ENCODE results near the gene DAAM2.

The DAAM2 gene

DNA sequence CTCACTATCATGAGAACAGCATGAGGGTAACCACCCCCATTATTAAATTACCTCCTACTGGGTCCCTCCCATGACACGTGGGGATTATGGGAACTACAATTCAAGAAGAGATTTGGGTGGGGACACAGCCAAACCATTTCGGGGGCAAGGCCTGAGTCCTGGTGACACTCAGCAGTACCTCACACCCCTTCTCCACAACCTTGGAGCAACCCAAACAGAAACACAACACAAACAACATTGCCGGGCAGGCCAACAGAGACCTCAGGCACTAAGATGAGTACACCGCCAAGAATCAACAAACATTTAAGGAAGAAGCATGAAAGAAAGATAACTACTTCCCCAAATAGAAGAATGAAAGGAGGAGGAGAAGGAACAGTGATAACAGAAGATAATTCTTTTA is 125.2 kb downstream of the DAAM2 start:
- POLR2A ChIA-PET, result no interaction called here
- no peak for DNase-seq (ENCODE audit: extremely low spot score)
- CTCF ChIA-PET, result no interaction called here
- TF ChIP-seq, protein P1, sequence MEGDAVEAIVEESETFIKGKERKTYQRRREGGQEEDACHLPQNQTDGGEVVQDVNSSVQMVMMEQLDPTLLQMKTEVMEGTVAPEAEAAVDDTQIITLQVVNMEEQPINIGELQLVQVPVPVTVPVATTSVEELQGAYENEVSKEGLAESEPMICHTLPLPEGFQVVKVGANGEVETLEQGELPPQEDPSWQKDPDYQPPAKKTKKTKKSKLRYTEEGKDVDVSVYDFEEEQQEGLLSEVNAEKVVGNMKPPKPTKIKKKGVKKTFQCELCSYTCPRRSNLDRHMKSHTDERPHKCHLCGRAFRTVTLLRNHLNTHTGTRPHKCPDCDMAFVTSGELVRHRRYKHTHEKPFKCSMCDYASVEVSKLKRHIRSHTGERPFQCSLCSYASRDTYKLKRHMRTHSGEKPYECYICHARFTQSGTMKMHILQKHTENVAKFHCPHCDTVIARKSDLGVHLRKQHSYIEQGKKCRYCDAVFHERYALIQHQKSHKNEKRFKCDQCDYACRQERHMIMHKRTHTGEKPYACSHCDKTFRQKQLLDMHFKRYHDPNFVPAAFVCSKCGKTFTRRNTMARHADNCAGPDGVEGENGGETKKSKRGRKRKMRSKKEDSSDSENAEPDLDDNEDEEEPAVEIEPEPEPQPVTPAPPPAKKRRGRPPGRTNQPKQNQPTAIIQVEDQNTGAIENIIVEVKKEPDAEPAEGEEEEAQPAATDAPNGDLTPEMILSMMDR (IDR thresholded peaks at IDR 0.05; ENCODE audit: control extremely low read depth, extremely low read depth, low read depth, missing control alignments), result no peak

DNA sequence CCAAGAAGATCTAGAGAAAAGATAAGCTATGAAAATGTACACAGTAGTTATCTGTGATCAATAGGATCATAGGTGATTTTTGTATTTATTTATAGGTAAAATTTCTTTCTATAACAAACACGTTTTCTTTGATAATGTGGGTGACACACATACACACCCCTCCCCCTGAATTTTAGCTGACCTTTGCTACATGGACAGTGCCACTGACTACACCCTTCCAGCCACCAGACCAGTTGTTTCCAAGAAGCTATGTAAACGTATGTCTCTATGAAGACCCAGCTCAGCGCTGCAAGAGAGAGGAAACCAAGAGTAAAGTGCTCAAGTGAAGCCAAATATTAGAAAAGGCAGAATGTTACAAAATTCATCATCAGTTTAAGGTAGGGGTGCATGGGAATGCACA is 125.8 kb downstream of the DAAM2 start:
- POLR2A ChIA-PET, result no interaction called here

DNA sequence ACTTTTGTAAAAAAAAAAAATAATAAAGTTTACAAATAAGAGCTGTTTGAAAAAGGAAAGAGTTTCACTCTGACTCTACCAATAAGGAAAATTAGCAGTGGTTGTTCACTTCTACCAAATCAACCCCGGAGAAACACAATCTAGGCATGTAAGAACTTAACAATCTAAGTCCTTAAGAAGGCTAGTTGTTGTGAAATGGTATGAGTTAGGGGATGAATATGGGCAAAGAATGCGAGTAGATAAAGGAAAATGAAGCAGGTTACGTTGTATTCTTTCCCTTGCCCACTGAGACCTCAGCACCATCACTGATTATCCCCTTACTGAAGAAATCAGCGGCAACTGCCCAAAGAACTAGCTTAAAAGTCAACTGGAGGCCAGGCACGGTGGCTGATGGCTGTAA is 126.7 kb downstream of the DAAM2 start:
- ChIA-PET POLR2A (no interaction called here), CTCF (no interaction called here)
- TF ChIP-seq, protein P1 (IDR thresholded peaks at IDR 0.05; ENCODE audit: control extremely low read depth, extremely low read depth, low read depth, missing control alignments), result no peak
- no peak for DNase-seq (ENCODE audit: extremely low spot score)

More for the DNA sequence above, 125.8 kb downstream of the DAAM2 start:
- TF ChIP-seq, protein P1 (IDR thresholded peaks at IDR 0.05; ENCODE audit: control extremely low read depth, extremely low read depth, low read depth, missing control alignments), result no peak
- CTCF ChIA-PET, result no interaction called here
- no peak for DNase-seq (ENCODE audit: extremely low spot score)

DNA sequence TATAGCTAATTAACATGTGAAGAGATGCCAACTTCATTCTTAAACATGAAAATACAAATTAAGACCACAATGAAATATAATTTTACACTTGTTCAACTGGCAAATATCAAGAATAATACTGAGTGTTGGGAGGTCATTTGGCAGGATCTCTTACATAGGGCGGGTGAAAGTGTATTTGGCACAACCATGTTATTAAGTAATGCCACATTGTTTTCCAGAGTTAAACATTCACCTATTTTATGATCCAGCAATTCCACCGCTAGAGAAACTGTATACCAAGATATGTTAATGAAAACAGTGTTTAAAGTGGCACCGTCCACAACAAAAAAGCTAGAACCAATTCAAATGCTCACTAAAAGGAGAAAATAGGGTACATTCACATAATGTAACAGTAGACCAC is 128.0 kb downstream of the DAAM2 start:
- TF ChIP-seq, protein P1 (IDR thresholded peaks at IDR 0.05; ENCODE audit: control extremely low read depth, extremely low read depth, low read depth, missing control alignments), result no peak
- ChIA-PET CTCF (no interaction called here), POLR2A (no interaction called here)
- DNase-seq (ENCODE audit: extremely low spot score), result no peak

DNA sequence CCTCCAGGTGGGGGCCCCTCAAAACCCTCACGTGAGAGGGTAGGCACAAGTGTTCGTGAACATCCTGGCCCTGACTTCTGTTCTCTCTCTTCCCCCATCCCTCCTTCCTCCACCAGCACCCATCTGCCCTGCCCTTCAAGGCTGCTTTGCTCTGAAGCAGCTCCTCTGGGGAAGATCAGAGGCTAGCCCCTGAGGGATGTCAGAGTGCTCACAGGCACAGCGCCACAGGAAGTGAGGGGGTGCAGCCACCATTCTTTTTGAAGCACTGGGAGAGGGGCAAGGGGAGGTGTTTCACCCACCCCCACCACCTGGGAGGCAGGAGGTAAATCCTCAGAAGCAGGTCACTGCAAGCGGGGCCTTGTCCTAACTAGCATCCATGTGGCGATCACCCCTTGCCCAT is 130.6 kb downstream of the DAAM2 start:
- POLR2A ChIA-PET, result no interaction called here
- CTCF ChIA-PET, result interaction anchor here (1.3 kb wide), 1 partner anchor 49 kb away, joined by 4 read pairs; no protein-coding TSS in a partner anchor
- TF ChIP-seq, protein P1 (IDR thresholded peaks at IDR 0.05; ENCODE audit: control extremely low read depth, extremely low read depth, low read depth, missing control alignments), result no peak
- DNase-seq (ENCODE audit: extremely low spot score), result no peak

DNA sequence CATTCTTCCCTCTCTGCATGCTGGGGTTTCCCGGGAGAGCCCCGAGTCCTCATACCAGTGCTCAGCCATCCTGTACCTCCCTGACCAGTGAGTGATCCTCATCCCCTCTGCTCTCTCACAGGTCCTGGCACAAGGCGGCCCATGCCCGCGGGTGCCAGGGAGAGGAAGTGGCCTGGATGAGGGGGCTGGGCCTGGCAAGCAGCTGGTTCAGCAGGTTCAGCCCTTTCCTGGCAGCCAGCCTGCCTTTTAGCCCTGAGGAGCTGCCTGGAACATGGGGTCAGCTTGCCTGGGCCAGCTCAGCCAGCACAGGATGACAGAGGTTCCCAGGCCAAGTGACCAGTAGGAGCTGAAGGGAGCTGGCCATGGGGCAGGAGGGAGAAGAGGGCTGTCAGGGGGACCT is 131.2 kb downstream of the DAAM2 start:
- ChIA-PET POLR2A (no interaction called here), CTCF (interaction anchor here (1.3 kb wide), 1 partner anchor 49 kb away, joined by 4 read pairs; no protein-coding TSS in a partner anchor)
- no peak for DNase-seq (ENCODE audit: extremely low spot score)
- TF ChIP-seq, protein P1 (IDR thresholded peaks at IDR 0.05; ENCODE audit: control extremely low read depth, extremely low read depth, low read depth, missing control alignments), result no peak

DNA sequence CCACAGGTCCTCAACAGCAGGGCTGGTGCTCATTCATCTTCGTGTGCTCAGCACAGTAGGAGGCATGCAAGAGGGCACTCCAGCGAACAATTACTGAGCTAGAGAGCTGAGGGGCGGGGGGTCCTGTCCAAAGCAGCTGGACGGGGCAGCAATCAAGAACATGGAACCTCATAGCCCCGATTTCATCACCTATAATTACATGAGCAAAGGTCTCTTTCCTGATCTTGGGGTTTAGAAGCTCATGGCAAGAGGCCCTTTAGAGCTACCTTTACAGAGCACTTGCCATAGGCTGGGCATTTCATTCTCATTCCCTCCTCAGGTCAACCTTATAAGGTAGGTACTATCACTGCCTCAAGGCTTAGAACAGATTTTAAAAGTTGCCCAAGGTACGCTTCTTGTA is 131.7 kb downstream of the DAAM2 start:
- ChIA-PET CTCF (interaction anchor here (1.3 kb wide), 1 partner anchor 50 kb away, joined by 4 read pairs; no protein-coding TSS in a partner anchor), POLR2A (no interaction called here)
- no peak for DNase-seq (ENCODE audit: extremely low spot score)
- TF ChIP-seq, protein P1 (IDR thresholded peaks at IDR 0.05; ENCODE audit: control extremely low read depth, extremely low read depth, low read depth, missing control alignments), result no peak

All from GM10248 (cell line).